GOT3 (cell line): ENCODE results near the gene SACM1L.

Experiments used
- DNase-seq: peaks from one replicate; lab custom pipeline; 2025; ENCODE audit warnings: mixed read lengths; lab: John Stamatoyannopoulos, UW

The SACM1L gene

GRCh38 chr3:45771166-45771775 is 82.1 kb downstream of the SACM1L start:
- DNase-seq: no peak

- DNase-seq: no peak
These were observed 82.6 kb downstream of the SACM1L start for GRCh38 chr3:45771831-45772230.

GRCh38 chr3:45772341-45773035 is 83.3 kb downstream of the SACM1L start:
- no peak for DNase-seq

- DNase-seq: no peak
These were observed 83.9 kb downstream of the SACM1L start for GRCh38 chr3:45773072-45773471.

GRCh38 chr3:45773714-45774449 is 84.7 kb downstream of the SACM1L start:
- DNase-seq: no peak

- no peak for DNase-seq
These were observed 85.7 kb downstream of the SACM1L start for GRCh38 chr3:45774581-45775521.

- DNase-seq: no peak
These were observed 86.5 kb downstream of the SACM1L start for GRCh38 chr3:45775571-45776300.

- no peak for DNase-seq
These were observed 87.1 kb downstream of the SACM1L start for GRCh38 chr3:45776301-45776595.

- DNase-seq: no peak
These were observed 87.4 kb downstream of the SACM1L start for GRCh38 chr3:45776611-45777010.

- DNase-seq: no peak
These were observed 88.0 kb downstream of the SACM1L start for GRCh38 chr3:45777111-45777745.

- no peak for DNase-seq
These were observed 88.7 kb downstream of the SACM1L start for GRCh38 chr3:45777746-45778386.

GRCh38 chr3:45778761-45779201 is 89.6 kb downstream of the SACM1L start:
- DNase-seq: no peak

- DNase-seq: no peak
These were observed 90.8 kb downstream of the SACM1L start for GRCh38 chr3:45779746-45780735.

- DNase-seq: no peak
These were observed 92.1 kb downstream of the SACM1L start for GRCh38 chr3:45781271-45781670.

- DNase-seq: no peak
These were observed 92.6 kb downstream of the SACM1L start for GRCh38 chr3:45781841-45782240.

- DNase-seq: no peak
These were observed 93.2 kb downstream of the SACM1L start for GRCh38 chr3:45782381-45782780.

GRCh38 chr3:45783667-45784066 is 94.5 kb downstream of the SACM1L start:
- no peak for DNase-seq

- no peak for DNase-seq
These were observed 96.5 kb downstream of the SACM1L start for GRCh38 chr3:45785605-45786150.
